Kidney (tissue), 14 donors: Measurements from ENCODE around the gene LDAF1. TPM values are rescaled to one million over a fixed set of nuclear protein-coding genes. Genes with fewer than 3 reads are reported as not detected.

Experiments used
- DNase-seq, 5 donors: peaks; one replicate each; pipeline ENCODE4 v3.0.0-alpha.2; 2013 to 2020
- FAIRE-seq: peaks from 2 replicates; lab custom pipeline; 2012; peaks lifted over from hg19 to GRCh38; lab: Jason Lieb, UNC
- H3K27ac ChIP-seq, 2 donors: one replicate each; pipeline ENCODE4 v1.7.0; 2013; ENCODE audit warnings: low read depth in 2 of 2, low read length in 2 of 2, inconsistent platforms in 1 of 2
- H3K27me3 ChIP-seq: one replicate; pipeline ENCODE4 v1.7.1; 2013; ENCODE audit warnings: low read length, inconsistent platforms; ENCODE audit not compliant: control insufficient read depth, insufficient read depth
- H3K36me3 ChIP-seq, 3 donors: one replicate each; pipeline versions ENCODE4 v1.7.0 to v1.7.1; 2013; ENCODE audit warnings: low read length in 3 of 3, control low read depth in 1 of 3, inconsistent platforms in 1 of 3; ENCODE audit not compliant: insufficient read depth in 3 of 3, control insufficient read depth in 2 of 3
- H3K4me1 ChIP-seq, 3 donors: one replicate each; pipeline versions ENCODE4 v1.7.0 to v1.7.1; 2013; ENCODE audit warnings: low read length in 3 of 3, inconsistent platforms in 1 of 3, low read depth in 1 of 3; ENCODE audit not compliant: control insufficient read depth in 2 of 3, insufficient read depth in 2 of 3
- H3K4me3 ChIP-seq, 3 donors: one replicate each; pipeline versions ENCODE4 v1.7.0 to v1.8.1; 2013; ENCODE audit warnings: low read length in 3 of 3, control low read depth in 1 of 3, inconsistent platforms in 1 of 3
- H3K9ac ChIP-seq, 3 donors: one replicate each; pipeline versions ENCODE4 v1.7.0 to v1.7.1; 2013; ENCODE audit warnings: low read length in 3 of 3, control low read depth in 1 of 3, inconsistent platforms in 1 of 3
- H3K9me3 ChIP-seq, 3 donors: one replicate each; pipeline versions ENCODE4 v1.7.0 to v1.7.1; 2013; ENCODE audit warnings: low read length in 3 of 3, control low read depth in 1 of 3, inconsistent platforms in 1 of 3; ENCODE audit not compliant: control insufficient read depth in 2 of 3, insufficient read depth in 1 of 3
- intact Hi-C: fragments of 100-400 bp; cut with DNase I; formaldehyde crosslinking; loops from one replicate; pipeline ENCODE4 v1.11.1; 2022
- polyA plus RNA-seq: library from polyadenylated mRNA; stranded (reverse); fragments of 350-450 nt; fragmentation: Illumina TruSeq; extraction: RNeasy Lipid Tissue Mini Kit (QIAGEN cat#74804); gene quantifications from one replicate; pipeline ENCODE4 v1.2.3, GENCODE V29; 2014; ENCODE audit warnings: low read depth, low replicate concordance; ENCODE audit not compliant: insufficient read depth
- total RNA-seq: library from RNA; stranded (reverse); fragmentation: NEBNext Ultra II Directional; extraction: Animal tissue kit (Norgen Biotek cat#: 25700); gene quantifications from one replicate; pipeline ENCODE4 v1.2.1, GENCODE V29; 2021
- TF ChIP-seq, protein P1 (sequence below): IDR thresholded peaks from 3 replicates; pipeline ENCODE4 v1.5.1; 2012; ENCODE audit warnings: mild to moderate bottlenecking, moderate library complexity, borderline replicate concordance; ENCODE audit not compliant: insufficient read depth; ENCODE audit errors: extremely low read depth
- donor health status: control.
- donor health status: control.
- donor health status: control.
- donor health status: control.
- donor health status: control.
- donor health status: DM: yes; HTN: yes; CAD: no.
- donor health status: Normal renal cell carcinoma (clear cell type).

Gene LDAF1
- total and polyA plus RNA-seq, 2 donors from 2014 or later = 16.4 to 35.1 TPM

- H3K4me1 ChIP-seq = no peaks in the 10 kb centered on the region
- TF ChIP-seq, protein P1, sequence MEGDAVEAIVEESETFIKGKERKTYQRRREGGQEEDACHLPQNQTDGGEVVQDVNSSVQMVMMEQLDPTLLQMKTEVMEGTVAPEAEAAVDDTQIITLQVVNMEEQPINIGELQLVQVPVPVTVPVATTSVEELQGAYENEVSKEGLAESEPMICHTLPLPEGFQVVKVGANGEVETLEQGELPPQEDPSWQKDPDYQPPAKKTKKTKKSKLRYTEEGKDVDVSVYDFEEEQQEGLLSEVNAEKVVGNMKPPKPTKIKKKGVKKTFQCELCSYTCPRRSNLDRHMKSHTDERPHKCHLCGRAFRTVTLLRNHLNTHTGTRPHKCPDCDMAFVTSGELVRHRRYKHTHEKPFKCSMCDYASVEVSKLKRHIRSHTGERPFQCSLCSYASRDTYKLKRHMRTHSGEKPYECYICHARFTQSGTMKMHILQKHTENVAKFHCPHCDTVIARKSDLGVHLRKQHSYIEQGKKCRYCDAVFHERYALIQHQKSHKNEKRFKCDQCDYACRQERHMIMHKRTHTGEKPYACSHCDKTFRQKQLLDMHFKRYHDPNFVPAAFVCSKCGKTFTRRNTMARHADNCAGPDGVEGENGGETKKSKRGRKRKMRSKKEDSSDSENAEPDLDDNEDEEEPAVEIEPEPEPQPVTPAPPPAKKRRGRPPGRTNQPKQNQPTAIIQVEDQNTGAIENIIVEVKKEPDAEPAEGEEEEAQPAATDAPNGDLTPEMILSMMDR = no peak
- no peak overlapping the region for H3K4me3 ChIP-seq
- H3K9ac ChIP-seq = no peak overlapping the region
- no peak for DNase-seq
- H3K9me3 ChIP-seq = no peaks in the 10 kb centered on the region
- no peak overlapping the region for H3K27ac ChIP-seq
- FAIRE-seq = no peak
- no peaks in the 10 kb centered on the region for H3K27me3 ChIP-seq
- no peaks in the 10 kb centered on the region for H3K36me3 ChIP-seq
- intact Hi-C loops = no loop called here
These were observed 32.0 kb upstream of the LDAF1 start for GRCh38 chr16:21126518-21126917.

DNA sequence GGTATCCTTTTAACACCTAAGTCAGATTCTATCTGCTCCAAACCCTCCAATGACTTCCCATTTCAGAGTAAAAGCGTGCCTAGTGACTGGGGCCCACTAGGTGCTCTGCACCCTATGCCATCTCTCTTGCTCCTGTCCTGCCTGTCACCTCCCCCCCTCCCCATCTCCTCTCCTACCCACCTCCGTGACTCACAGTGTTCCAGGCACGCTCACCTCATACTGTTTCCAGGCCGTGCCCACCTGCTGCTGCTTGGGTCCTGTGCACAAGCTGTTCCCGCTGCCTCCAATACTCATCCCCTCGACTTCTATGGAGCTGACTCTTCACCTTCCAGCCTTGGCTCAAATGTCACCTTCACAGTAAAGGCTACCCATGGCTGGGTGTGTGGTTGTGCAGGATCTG lies 29.5 kb upstream of the LDAF1 start:
- no peaks in the 10 kb centered on the region for H3K4me1 ChIP-seq
- no peak for FAIRE-seq
- H3K9me3 ChIP-seq = no peaks in the 10 kb centered on the region
- no peaks in the 10 kb centered on the region for H3K36me3 ChIP-seq
- no peak overlapping the region for H3K9ac ChIP-seq
- H3K27ac ChIP-seq = no peak overlapping the region
- no peaks in the 10 kb centered on the region for H3K27me3 ChIP-seq
- TF ChIP-seq, protein P1 = no peak
- intact Hi-C loops = no loop called here
- DNase-seq = no peak
- H3K4me3 ChIP-seq = no peak overlapping the region

DNA sequence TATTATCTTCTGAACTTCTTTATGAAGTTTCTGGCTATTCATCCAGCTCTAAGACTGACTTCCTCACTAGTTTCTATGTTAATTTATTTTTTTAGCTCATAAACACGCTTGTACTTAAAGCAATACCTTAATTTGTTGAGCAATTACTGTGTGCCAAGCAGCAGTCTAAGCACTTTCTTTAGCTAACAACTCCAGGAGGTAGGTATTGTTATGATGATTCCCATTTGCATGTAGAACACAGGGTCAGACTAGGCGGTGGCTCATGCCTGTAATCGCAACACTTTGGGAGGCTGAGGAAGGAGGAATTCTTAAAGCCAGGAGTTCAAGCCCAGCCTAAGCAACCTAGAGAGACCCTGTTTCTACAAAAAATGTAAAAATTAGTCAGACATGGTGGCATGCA lies 27.7 kb upstream of the LDAF1 start:
- no peaks in the 10 kb centered on the region for H3K9me3 ChIP-seq
- no peak overlapping the region for H3K9ac ChIP-seq
- no peak overlapping the region for H3K4me3 ChIP-seq
- H3K4me1 ChIP-seq = no peaks in the 10 kb centered on the region
- DNase-seq = no peak
- H3K27me3 ChIP-seq = no peaks in the 10 kb centered on the region
- no peak for FAIRE-seq
- TF ChIP-seq, protein P1 = no peak
- H3K27ac ChIP-seq = no peak overlapping the region
- H3K36me3 ChIP-seq = no peaks in the 10 kb centered on the region
- intact Hi-C loops = no loop called here

DNA sequence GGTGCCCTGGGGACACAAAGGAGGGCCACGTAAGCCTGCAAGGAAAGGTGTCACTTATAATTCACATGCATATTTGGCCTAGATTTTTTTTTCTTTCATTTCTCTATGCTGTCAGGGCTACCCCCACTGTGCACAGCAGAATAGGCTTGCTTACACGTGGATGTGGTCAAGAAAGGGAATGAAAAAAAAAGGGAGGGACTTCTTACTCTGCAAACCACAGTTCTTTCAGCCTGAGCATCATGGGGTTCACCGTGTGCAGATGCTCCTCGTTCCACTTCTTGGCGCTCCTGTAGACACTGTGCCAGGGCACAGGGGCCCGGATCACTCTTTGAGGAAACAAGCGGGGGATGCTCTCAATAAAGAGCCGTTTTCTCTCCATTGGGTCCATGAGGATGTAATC lies 24.4 kb upstream of the LDAF1 start:
- Histone ChIP-seq H3K27me3 (no peaks in the 10 kb centered on the region), H3K4me1 (no peaks in the 10 kb centered on the region), H3K36me3 (no peaks in the 10 kb centered on the region), H3K9me3 (no peaks in the 10 kb centered on the region), H3K27ac (no peak overlapping the region), H3K4me3 (no peak overlapping the region), H3K9ac (no peak overlapping the region)
- DNase-seq = no peak
- intact Hi-C loops = no loop called here
- FAIRE-seq = no peak
- TF ChIP-seq, protein P1 = no peak
